Aortic smooth muscle cell (primary cell): ENCODE results near the gene CEP20. TPM values are rescaled to one million over a fixed set of nuclear protein-coding genes. Genes with fewer than 3 reads are reported as not detected.

Experiments
- total RNA-seq: library from RNA; depleted of rRNA; stranded (reverse); fragments of >200 nt; gene quantifications from 2 replicates; pipeline ENCODE4 v1.2.3, GENCODE V29; 2014

Gene CEP20
- 29.1 and 29.3 TPM in 2 replicates for total RNA-seq

GRCh38 chr16:15888072-15888976 lies at the start of gene CEP20:
Gene CEP20, minus strand, starts transcription at chr16:15888603. Its CDS starts 18 bp downstream, at chr16:15888585.

GRCh38 chr16:15856901-15857698 lies 31.3 kb downstream of the CEP20 start, which contains the start of gene MYH11:
Gene MYH11, minus strand, starts transcription at chr16:15857028. Its CDS starts 18,776 bp downstream, at chr16:15838252.

Other genes starting within 250 kb of the CEP20 start
- 10.3 and 15.2 TPM in 2 replicates for gene MARF1, start 245.4 kb downstream of the CEP20 start, total RNA-seq
- 26.8 and 33.6 TPM in 2 replicates for gene NDE1, start 238.4 kb downstream of the CEP20 start, total RNA-seq
- gene MYH11, start 31.6 kb downstream of the CEP20 start, total RNA-seq = 0.13 and 0.44 TPM in 2 replicates
- 72.8 and 91.7 TPM in 2 replicates for gene ABCC1, start 61.0 kb upstream of the CEP20 start, total RNA-seq